H7 (cell line): ENCODE data around the gene ROBO4. TPM values are rescaled to one million over a fixed set of nuclear protein-coding genes. Genes with fewer than 3 reads are reported as not detected.

Source experiments
- DNase-seq: peaks from one replicate; pipeline ENCODE4 v3.0.0; 2012
- H3K27me3 ChIP-seq: 2 replicates; pipeline ENCODE4 v1.6.0; 2011; ENCODE audit warnings: mild to moderate bottlenecking, low read length; ENCODE audit not compliant: control insufficient read depth, insufficient read depth
- H3K36me3 ChIP-seq: replicated peaks from 2 replicates; pipeline ENCODE4 v1.5.1; 2011; ENCODE audit warnings: low read length; ENCODE audit not compliant: control insufficient read depth, insufficient read depth
- H3K4me3 ChIP-seq: 2 replicates; pipeline ENCODE4 v1.5.1; 2011; ENCODE audit warnings: low read depth, mild to moderate bottlenecking, control low read depth, low read length, moderate library complexity; ENCODE audit not compliant: insufficient read depth
- total RNA-seq: library from RNA; depleted of rRNA; stranded (reverse); fragments of >200 nt; shearing (Covaris generic); gene quantifications from 2 replicates; pipeline ENCODE4 v1.2.3, GENCODE V29; 2014

The ROBO4 gene
- total RNA-seq, 1 experiment from 2014 or later: not detected

- DNase-seq: peak; percentile 93
- peak overlapping the region; percentile 16; the same call in 1 of the 2 replicates for H3K4me3 ChIP-seq
- peaks cover 100% of the 10 kb centered on the region for H3K27me3 ChIP-seq
Measured at GRCh38 chr11:124865902-124866851, 31.5 kb downstream of the ROBO4 start.

GRCh38 chr11:124865181-124865901 is 32.3 kb downstream of the ROBO4 start, which contains the start of gene ROBO3:
Gene ROBO3 (plus strand): TSS chr11:124865432. CDS start chr11:124865578, 146 bp downstream.
- Histone ChIP-seq H3K27me3 (peaks cover 100% of the 10 kb centered on the region), H3K36me3 (no peaks in the 10 kb centered on the region), H3K4me3 (peak within 1 kb of the TSS; percentile 16; the same call in 1 of the 2 replicates)
- peak; percentile 80 for DNase-seq

More at GRCh38 chr11:124865902-124866851, 31.5 kb downstream of the ROBO4 start:
- no peaks in the 10 kb centered on the region for H3K36me3 ChIP-seq

GRCh38 chr11:124864892-124865180 is 32.8 kb downstream of the ROBO4 start:
- Histone ChIP-seq H3K36me3 (no peaks in the 10 kb centered on the region), H3K4me3 (no peak overlapping the region), H3K27me3 (peaks cover 98% of the 10 kb centered on the region)
- DNase-seq: no peak

- H3K36me3 ChIP-seq: no peaks in the 10 kb centered on the region
- peak; percentile 65 for DNase-seq
- H3K27me3 ChIP-seq: peaks cover 97% of the 10 kb centered on the region
- H3K4me3 ChIP-seq: no peak overlapping the region
Measured at GRCh38 chr11:124864176-124864891, 33.3 kb downstream of the ROBO4 start.

- peak; percentile 88 for DNase-seq
- peaks cover 94% of the 10 kb centered on the region for H3K27me3 ChIP-seq
- H3K36me3 ChIP-seq: no peaks in the 10 kb centered on the region
- no peak overlapping the region for H3K4me3 ChIP-seq
Measured at GRCh38 chr11:124863826-124864165, 33.9 kb downstream of the ROBO4 start.

GRCh38 chr11:124863137-124863825 is 34.4 kb downstream of the ROBO4 start:
- H3K27me3 ChIP-seq: peaks cover 90% of the 10 kb centered on the region
- no peaks in the 10 kb centered on the region for H3K36me3 ChIP-seq
- peak; percentile 77 for DNase-seq
- H3K4me3 ChIP-seq: no peak overlapping the region

- no peak for DNase-seq
- Histone ChIP-seq H3K36me3 (no peaks in the 10 kb centered on the region), H3K27me3 (peaks cover 77% of the 10 kb centered on the region), H3K4me3 (no peak overlapping the region)
Measured at GRCh38 chr11:124861670-124862069, 36.0 kb downstream of the ROBO4 start.

GRCh38 chr11:124859171-124859570 is 38.5 kb downstream of the ROBO4 start:
- DNase-seq: no peak
- Histone ChIP-seq H3K27me3 (peaks cover 69% of the 10 kb centered on the region), H3K36me3 (no peaks in the 10 kb centered on the region), H3K4me3 (no peak overlapping the region)

- peaks cover 99% of the 10 kb centered on the region for H3K27me3 ChIP-seq
- H3K36me3 ChIP-seq: no peaks in the 10 kb centered on the region
- H3K4me3 ChIP-seq: no peak overlapping the region
- DNase-seq: no peak
Measured at GRCh38 chr11:124846070-124846673, 51.5 kb downstream of the ROBO4 start.

- Histone ChIP-seq H3K4me3 (no peak overlapping the region), H3K27me3 (peaks cover 100% of the 10 kb centered on the region), H3K36me3 (no peaks in the 10 kb centered on the region)
- DNase-seq: peak; percentile 34
Measured at GRCh38 chr11:124844664-124845079, 53.0 kb downstream of the ROBO4 start.

GRCh38 chr11:124843616-124843910 is 54.1 kb downstream of the ROBO4 start:
- Histone ChIP-seq H3K27me3 (peaks cover 100% of the 10 kb centered on the region), H3K4me3 (no peak overlapping the region; the same call in 1 of the 2 replicates), H3K36me3 (no peaks in the 10 kb centered on the region)
- DNase-seq: no peak

- no peak for DNase-seq
- no peak overlapping the region for H3K4me3 ChIP-seq
- H3K36me3 ChIP-seq: no peaks in the 10 kb centered on the region
Measured at GRCh38 chr11:124842305-124842704, 55.4 kb downstream of the ROBO4 start.

GRCh38 chr11:124841840-124842239 is 55.8 kb downstream of the ROBO4 start:
- H3K4me3 ChIP-seq: no peak overlapping the region
- H3K36me3 ChIP-seq: no peaks in the 10 kb centered on the region
- peak; percentile 26 for DNase-seq
- peaks cover 93% of the 10 kb centered on the region for H3K27me3 ChIP-seq

More at GRCh38 chr11:124842305-124842704, 55.4 kb downstream of the ROBO4 start:
- H3K27me3 ChIP-seq: peaks cover 98% of the 10 kb centered on the region

GRCh38 chr11:124841201-124841600 is 56.5 kb downstream of the ROBO4 start:
- DNase-seq: no peak
- Histone ChIP-seq H3K4me3 (no peak overlapping the region), H3K27me3 (peaks cover 89% of the 10 kb centered on the region), H3K36me3 (no peaks in the 10 kb centered on the region)
